Hepatocyte (in vitro differentiated cells): ENCODE results near the gene ATP13A1. TPM values are rescaled to one million over a fixed set of nuclear protein-coding genes. Genes with fewer than 3 reads are reported as not detected.
"Not testable (repeated sequence)": the region's sequence is repeated elsewhere in the genome, so short reads cannot be mapped to it uniquely, and the experiment has no call there.

Experiments
- DNase-seq: peaks from one replicate; pipeline ENCODE4 v3.0.0-alpha.2; 2016; ENCODE audit warnings: low spot score
- H2AFZ ChIP-seq: fragments of 200-600 bp; sonication (generic); 2 replicates; pipeline ENCODE4 v1.6.0; 2016; ENCODE audit warnings: antibody characterized with exemption, mild to moderate bottlenecking
- H3K27ac ChIP-seq: fragments of 200-600 bp; sonication (generic); 2 replicates; pipeline ENCODE4 v1.5.1; 2016; ENCODE audit warnings: mild to moderate bottlenecking
- H3K27me3 ChIP-seq: fragments of 200-600 bp; sonication (generic); 2 replicates; pipeline ENCODE4 v1.6.1; 2016
- H3K36me3 ChIP-seq: fragments of 200-600 bp; sonication (generic); replicated peaks from 2 replicates; pipeline ENCODE4 v1.5.1; 2016; ENCODE audit warnings: low read depth; ENCODE audit not compliant: insufficient read depth
- H3K4me1 ChIP-seq: fragments of 200-600 bp; sonication (generic); 2 replicates; pipeline ENCODE4 v1.5.1; 2016; ENCODE audit warnings: mild to moderate bottlenecking, moderate library complexity; ENCODE audit not compliant: insufficient read depth
- H3K4me2 ChIP-seq: fragments of 200-600 bp; sonication (generic); 2 replicates; pipeline ENCODE4 v1.6.0; 2016
- H3K4me3 ChIP-seq: fragments of 200-600 bp; sonication (generic); 2 replicates; pipeline ENCODE4 v1.5.1; 2016; ENCODE audit warnings: mild to moderate bottlenecking
- H3K79me2 ChIP-seq: fragments of 200-600 bp; sonication (generic); 2 replicates; pipeline ENCODE4 v1.6.0; 2017; ENCODE audit warnings: mild to moderate bottlenecking
- H3K9me2 ChIP-seq: fragments of 200-600 bp; sonication (generic); replicated peaks from 2 replicates; pipeline ENCODE4 v1.6.0; 2017; ENCODE audit warnings: mild to moderate bottlenecking; ENCODE audit not compliant: insufficient read depth
- H3K9me3 ChIP-seq: fragments of 200-600 bp; sonication (generic); 2 replicates; pipeline ENCODE4 v1.5.1; 2016; ENCODE audit warnings: low read depth, mild to moderate bottlenecking
- H4K20me1 ChIP-seq: fragments of 200-600 bp; sonication (generic); 2 replicates; pipeline ENCODE4 v1.6.0; 2016; ENCODE audit warnings: mild to moderate bottlenecking; ENCODE audit not compliant: insufficient read depth, poor library complexity, severe bottlenecking
- EZH2 ChIP-seq: fragments of 200-600 bp; sonication (generic); IDR thresholded peaks from 2 replicates; pipeline ENCODE4 v1.6.1; 2016; ENCODE audit warnings: antibody characterized with exemption, mild to moderate bottlenecking, borderline replicate concordance
- EZH2phosphoT487 ChIP-seq: fragments of 200-600 bp; sonication (generic); IDR thresholded peaks from one replicate; pipeline ENCODE4 v1.6.1; 2018; ENCODE audit warnings: antibody characterized with exemption, mild to moderate bottlenecking, low read depth, moderate library complexity; ENCODE audit not compliant: unreplicated experiment, severe bottlenecking
- WGBS: methylation state at CpG from one replicate; pipeline ENCODE4 v1.1.6; 2016; ENCODE audit warnings: low lambda C conversion rate; ENCODE audit errors: missing lambda C conversion rate; 5-methylcytosine and 5-hydroxymethylcytosine counted together
- polyA plus RNA-seq: library from polyadenylated mRNA; unstranded; fragments of >200 nt; fragmentation: Nextera tagmentation; extraction: Ambion mirVana; gene quantifications from 2 replicates; pipeline ENCODE4 v1.2.1, GENCODE V29; 2016
- total RNA-seq: library from RNA; depleted of rRNA; stranded (reverse); fragments of >200 nt; gene quantifications from 2 replicates; pipeline ENCODE4 v1.2.3, GENCODE V29; 2014
- TF ChIP-seq, protein P1 (sequence below): fragments of 200-600 bp; sonication (generic); IDR thresholded peaks from 2 replicates; pipeline ENCODE4 v1.5.1; 2016; ENCODE audit warnings: antibody characterized with exemption, mild to moderate bottlenecking; ENCODE audit not compliant: poor library complexity

The ATP13A1 gene
- total and polyA plus RNA-seq, 2 experiments from 2014 or later = 97.5 to 113 TPM

DNA sequence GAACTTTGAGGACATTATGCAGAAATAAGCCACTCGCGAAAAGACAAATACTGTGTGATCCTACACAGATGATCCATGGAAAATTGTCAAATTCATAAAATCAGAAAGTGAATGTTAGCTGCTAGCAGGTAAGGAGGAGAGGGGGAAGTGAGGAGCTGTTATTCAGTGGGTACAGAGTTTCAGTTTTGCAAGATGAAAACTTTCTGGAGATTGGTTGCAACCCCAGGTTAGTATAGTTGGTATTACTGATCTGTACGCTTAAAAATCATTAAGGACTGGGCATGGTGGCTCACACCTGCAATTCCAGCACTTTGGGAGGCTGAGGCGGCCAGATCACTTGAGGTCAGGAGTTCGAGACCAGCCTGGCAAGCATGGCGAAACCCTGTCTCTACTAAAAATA lies 23.1 kb upstream of the ATP13A1 start:
- Histone ChIP-seq H3K9me2 (no peaks in the 10 kb centered on the region), H3K36me3 (no peaks in the 10 kb centered on the region), H3K27ac (no peak overlapping the region), H3K79me2 (no peaks in the 10 kb centered on the region), H3K4me1 (no peaks in the 10 kb centered on the region), H3K27me3 (no peaks in the 10 kb centered on the region), H3K4me3 (no peak overlapping the region), H4K20me1 (no peaks in the 10 kb centered on the region), H3K4me2 (no peak overlapping the region), H3K9me3 (no peaks in the 10 kb centered on the region), H2AFZ (no peak overlapping the region)
- TF ChIP-seq EZH2phosphoT487 (no peak), EZH2 (no peak)
- DNase-seq = no peak
- WGBS = over 99% methylated on average over 6 of the region's 6 CpGs

DNA sequence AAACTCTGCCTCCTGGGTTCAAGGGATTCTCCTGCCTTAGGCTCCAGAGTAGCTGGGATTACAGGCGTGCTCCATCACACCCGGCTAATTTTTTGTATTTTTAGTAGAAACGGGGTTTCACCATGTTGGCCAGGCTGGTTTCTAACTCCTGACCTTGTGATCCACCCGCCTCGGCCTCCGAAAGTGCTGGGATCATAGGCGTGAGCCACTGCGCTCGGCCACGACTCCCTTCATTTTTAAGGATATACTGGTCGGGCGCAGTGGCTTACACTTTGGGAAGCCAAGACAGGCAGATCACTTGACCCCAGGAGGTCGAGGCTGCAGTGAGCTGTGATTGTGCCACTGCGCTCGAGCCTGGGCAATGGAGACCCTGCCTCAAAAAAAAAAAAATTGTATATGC lies 22.6 kb upstream of the ATP13A1 start:
- H3K9me3 ChIP-seq, H3K79me2 ChIP-seq, H3K36me3 ChIP-seq, H3K27me3 ChIP-seq, H2AFZ ChIP-seq, DNase-seq, H3K27ac ChIP-seq, H3K4me2 ChIP-seq, H4K20me1 ChIP-seq, H3K4me3 ChIP-seq, H3K4me1 ChIP-seq, H3K9me2 ChIP-seq: not testable (repeated sequence)
- 97% methylated on average over 15 of the region's 15 CpGs for WGBS

DNA sequence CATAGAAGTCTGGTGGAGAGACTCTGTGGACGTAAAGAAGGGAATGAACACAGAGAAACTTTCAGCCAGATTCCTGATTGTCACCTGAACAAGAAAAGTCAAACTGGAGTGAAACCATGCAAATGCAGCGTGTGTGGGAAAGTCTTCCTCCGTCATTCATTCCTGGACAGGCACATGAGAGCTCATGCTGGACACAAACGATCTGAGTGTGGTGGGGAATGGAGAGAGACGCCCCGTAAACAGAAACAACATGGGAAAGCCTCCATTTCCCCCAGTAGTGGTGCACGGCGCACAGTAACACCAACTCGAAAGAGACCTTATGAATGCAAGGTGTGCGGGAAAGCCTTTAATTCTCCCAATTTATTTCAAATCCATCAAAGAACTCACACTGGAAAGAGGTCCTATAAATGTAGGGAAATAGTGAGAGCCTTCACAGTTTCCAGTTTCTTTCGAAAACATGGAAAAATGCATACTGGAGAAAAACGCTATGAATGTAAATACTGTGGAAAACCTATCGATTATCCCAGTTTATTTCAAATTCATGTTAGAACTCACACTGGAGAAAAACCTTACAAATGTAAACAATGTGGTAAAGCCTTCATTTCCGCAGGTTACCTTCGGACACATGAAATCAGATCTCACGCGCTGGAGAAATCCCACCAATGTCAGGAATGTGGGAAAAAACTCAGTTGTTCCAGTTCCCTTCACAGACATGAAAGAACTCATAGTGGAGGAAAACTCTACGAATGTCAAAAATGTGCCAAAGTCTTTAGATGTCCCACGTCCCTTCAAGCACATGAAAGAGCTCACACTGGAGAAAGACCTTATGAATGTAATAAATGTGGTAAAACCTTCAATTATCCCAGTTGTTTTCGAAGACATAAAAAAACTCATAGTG lies 15.9 kb upstream of the ATP13A1 start:
- Histone ChIP-seq H4K20me1 (no peaks in the 10 kb centered on the region), H3K36me3 (no peaks in the 10 kb centered on the region), H3K9me3 (peaks cover 30% of the 10 kb centered on the region), H3K27me3 (no peaks in the 10 kb centered on the region), H3K79me2 (peaks cover 9% of the 10 kb centered on the region), H3K27ac (no peak overlapping the region), H3K4me1 (no peaks in the 10 kb centered on the region), H3K4me2 (no peak overlapping the region), H2AFZ (no peak overlapping the region), H3K9me2 (no peaks in the 10 kb centered on the region), H3K4me3 (no peak overlapping the region)
- TF ChIP-seq, protein P1, sequence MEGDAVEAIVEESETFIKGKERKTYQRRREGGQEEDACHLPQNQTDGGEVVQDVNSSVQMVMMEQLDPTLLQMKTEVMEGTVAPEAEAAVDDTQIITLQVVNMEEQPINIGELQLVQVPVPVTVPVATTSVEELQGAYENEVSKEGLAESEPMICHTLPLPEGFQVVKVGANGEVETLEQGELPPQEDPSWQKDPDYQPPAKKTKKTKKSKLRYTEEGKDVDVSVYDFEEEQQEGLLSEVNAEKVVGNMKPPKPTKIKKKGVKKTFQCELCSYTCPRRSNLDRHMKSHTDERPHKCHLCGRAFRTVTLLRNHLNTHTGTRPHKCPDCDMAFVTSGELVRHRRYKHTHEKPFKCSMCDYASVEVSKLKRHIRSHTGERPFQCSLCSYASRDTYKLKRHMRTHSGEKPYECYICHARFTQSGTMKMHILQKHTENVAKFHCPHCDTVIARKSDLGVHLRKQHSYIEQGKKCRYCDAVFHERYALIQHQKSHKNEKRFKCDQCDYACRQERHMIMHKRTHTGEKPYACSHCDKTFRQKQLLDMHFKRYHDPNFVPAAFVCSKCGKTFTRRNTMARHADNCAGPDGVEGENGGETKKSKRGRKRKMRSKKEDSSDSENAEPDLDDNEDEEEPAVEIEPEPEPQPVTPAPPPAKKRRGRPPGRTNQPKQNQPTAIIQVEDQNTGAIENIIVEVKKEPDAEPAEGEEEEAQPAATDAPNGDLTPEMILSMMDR = no peak
- TF ChIP-seq EZH2phosphoT487 = no peak
- no peak for TF ChIP-seq EZH2
- WGBS = 98% methylated on average over 20 of the region's 20 CpGs
- DNase-seq = no peak

DNA sequence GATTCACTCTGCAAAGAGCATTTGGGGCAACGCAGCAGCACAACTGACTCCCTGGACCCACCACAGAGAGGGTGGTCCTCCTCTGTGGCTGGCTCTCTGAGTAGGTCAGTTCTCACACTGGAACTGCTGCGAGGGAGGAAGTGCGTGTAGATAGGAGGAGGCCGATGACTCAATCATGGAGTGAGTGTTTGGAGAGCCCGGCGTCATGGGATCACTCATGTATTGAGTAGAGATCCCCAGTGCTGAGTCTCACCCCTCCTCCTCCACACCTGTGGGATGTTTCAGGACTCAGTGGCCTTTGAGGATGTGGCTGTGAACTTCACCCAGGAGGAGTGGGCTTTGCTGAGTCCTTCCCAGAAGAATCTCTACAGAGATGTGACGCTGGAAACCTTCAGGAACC lies 14.1 kb upstream of the ATP13A1 start:
- Histone ChIP-seq H3K4me3 (no peak overlapping the region), H3K4me2 (no peak overlapping the region), H2AFZ (no peak overlapping the region), H3K9me3 (peaks cover 30% of the 10 kb centered on the region), H3K9me2 (no peaks in the 10 kb centered on the region), H4K20me1 (no peaks in the 10 kb centered on the region), H3K79me2 (peaks cover 16% of the 10 kb centered on the region), H3K27me3 (no peaks in the 10 kb centered on the region), H3K27ac (no peak overlapping the region), H3K36me3 (no peaks in the 10 kb centered on the region), H3K4me1 (no peaks in the 10 kb centered on the region)
- WGBS = 95% methylated on average over 7 of the region's 7 CpGs
- DNase-seq = no peak
- TF ChIP-seq, protein P1 = no peak
- TF ChIP-seq EZH2 (no peak), EZH2phosphoT487 (no peak)
